GM18519 (cell line): ENCODE measurements around the gene CLCN3.
A peak's percentile ranks its signal among the peaks of the same experiment; 100 is the strongest.
"Not testable (repeated sequence)": the region's sequence is repeated elsewhere in the genome, so short reads cannot be mapped to it uniquely, and the experiment has no call there.

Experiments
- ATAC-seq: cut with Tn5 transposase; IDR thresholded peaks from one replicate; pipeline ENCODE4 v1.9.1; 2021; ENCODE audit warnings: mild to moderate bottlenecking, moderate library complexity; ENCODE audit not compliant: unreplicated experiment, low FRiP score

The CLCN3 gene

DNA sequence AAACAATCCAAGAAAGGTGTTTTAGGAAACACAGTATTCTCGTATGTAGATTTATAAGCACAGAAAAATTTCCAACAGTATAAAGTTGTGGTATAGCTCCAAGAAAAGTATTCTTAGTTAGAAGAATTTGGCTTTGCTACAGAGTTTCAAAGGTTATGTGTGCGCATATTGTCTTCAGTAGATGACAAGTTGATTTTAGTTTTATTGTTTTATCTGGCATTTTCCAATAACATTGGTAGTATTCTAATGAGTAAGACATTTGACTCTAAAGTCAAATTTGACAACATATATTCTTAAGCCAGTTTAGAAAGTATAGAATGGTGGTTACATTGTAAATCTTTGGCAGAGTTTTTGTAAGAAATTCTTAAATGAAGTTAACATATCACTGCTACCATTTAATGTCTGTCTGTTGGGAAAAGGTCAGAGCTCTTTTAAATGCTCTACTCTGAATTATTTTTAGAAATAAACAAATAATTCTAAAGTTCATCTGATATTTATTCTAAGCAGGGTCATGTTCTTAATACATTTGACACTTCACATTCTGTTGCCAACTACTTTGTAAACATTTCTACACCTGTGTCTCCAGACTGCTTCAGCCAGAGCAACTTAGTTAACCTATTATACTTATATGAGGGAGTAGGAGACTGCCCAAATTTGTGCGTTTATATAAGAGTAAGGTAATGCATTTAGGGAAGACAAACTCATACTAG, 30.0 kb downstream of the CLCN3 start:
- no peak for ATAC-seq

DNA sequence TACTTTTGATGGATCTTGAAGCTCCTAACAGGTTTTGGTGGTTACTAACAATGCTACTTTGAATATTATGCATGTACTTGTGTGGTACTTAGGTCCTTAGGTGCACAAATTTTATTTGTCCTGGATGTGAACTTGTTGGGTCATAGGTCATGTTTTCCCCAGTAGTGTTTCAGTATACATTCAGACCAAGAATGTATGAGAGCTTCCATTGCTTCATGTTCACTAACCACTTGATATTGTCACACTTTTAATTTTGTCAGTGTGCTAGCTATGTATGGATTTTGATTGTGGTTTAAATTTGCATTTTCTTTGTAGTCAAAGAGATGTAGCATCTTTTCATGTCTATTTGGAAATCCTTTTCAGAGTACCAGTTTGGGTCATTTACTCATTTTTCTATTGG, 32.2 kb downstream of the CLCN3 start:
- ATAC-seq = no peak

DNA sequence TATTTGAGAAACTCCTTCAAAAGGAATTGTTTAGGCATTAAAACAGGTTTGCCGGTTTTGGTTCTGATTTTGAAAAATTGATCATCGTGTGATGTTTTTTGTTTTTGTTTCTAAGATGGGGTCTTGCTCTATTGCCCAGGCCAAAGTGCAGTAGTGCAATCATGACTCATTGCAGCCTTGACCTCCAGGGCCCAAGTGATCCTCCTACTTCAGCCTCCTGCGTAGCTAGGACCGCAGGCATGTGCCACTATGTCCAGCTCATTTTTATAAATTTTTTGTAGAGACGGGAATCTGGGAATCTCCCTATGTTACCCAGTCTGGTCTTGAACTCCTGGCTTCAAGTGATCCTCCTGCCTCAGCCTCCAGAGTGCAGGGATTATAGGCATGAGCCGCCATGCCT, 35.0 kb downstream of the CLCN3 start:
- ATAC-seq = no peak

DNA sequence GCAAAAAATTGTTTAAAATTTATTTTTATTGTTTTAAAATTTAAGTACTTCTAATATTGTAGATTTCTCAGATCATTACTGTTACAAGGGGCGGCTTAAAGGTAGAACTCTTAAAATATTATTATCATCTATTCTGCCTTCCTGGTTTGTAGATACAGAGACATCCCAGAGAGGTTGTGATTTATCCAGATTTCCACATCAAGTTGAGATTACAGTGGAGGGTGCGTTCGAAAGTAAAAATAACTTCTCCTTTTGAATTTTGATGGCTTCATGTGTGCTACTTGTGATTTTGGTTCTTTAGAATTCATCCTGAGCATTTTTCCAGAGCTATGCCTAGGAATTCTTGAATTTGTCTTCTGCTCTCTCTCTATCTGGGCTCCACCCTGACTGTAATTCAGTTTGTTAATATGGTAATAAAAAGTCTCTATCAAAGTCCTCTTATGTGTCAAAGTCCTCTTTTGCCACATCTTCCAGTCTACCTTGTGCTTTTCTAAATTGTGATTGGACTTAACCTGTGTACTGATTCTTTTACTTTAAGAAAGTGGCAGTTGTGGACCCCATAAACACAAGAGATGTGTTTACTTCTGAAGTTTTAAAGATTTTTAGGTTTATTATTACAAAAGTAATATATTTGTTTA, 37.2 kb downstream of the CLCN3 start:
- ATAC-seq = no peak

DNA sequence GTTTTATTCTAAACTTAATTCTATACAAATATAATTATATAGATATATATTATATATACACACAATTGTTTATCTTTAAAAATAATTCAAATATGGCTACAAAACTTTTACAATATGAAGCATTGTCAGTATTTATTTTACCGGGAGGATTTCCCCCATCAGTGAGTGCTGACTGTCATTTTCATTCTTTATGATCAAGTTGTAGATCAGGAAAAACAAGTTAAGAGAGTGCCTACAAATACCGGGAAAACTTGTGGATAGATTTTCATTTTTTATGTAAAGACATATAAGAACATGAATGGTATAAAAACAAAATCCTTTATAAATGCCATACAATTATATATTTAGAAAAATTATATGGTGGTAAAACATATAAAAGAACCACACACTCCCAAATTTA, 37.8 kb downstream of the CLCN3 start:
- no peak for ATAC-seq

DNA sequence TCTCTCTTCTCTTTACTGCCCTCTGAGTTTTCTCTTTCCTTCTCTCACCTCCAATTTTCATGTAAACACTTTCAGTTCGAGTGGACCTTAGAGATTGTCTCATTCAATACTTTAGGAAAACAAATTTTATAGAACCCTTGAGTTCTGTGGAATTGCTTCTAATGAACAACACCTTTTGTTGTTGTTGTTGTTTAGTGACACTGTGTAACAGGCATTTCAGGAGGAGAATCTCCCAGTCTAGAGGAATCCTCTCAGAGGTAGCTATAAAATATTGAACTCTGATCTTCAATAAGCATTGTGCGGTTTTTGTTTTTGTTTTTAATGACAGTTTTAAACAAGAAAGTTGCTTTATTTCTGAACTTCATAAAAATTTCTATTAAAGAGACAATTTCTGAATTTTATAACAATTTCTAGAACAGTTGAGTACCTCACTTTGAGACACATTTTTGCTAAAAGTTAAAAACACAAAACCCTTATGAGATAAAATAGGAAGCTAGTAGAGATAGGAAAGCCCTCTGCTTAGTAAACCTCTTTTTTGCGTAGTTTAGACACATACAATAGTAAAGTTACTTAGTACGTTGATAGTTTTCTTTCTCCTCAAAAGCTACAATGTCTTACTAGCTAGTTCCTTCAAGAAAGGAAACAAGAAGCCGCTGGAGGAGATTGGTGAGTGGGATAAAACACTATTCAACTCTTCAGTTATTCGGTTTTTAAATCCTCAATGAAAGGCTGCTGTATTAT, 38.8 kb downstream of the CLCN3 start:
- no peak for ATAC-seq

DNA sequence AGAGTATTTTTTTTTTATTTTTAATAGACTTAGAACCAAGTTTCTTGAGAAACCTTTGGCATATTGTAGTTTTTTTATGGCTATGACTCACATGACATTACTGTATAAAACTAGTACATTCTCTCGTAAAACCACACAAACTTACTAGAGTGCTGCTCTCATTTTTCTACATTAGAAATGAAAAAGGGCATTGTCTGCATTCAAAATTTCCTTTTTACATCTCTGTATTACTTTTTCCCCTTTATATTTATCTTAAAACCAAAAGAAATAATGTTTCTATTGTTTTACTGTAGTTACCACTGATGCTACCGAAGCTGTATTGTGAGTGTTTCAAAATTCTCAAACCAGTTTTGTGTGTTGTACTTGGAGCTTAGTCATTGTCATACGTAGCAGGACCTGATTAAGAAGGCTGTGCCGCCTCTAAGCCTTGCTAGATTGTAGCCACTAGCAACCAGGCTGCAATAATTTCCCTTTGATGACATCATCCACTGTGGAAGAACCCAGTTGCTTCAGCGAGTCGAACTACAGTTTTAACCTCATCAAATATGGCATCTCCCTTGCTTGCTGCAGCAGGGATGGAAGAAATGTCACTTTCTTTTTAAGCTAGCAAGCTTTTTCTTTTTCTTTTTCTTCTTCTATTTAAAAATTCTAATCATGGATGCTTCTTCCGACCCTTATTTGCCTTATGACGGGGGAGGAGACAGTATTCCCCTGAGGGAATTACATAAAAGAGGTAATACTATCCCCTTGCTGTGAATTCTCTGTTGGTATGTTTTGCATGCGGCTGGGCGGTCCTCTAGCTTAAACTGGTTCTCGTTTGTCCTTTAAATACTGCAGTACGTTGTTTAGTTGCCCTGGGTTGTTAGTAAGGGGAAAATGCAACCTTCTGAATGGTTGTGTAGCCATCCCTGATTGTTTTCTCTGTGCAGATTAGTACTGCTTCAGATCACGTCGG, 39.6 kb downstream of the CLCN3 start:
- peak; percentile 96 for ATAC-seq

DNA sequence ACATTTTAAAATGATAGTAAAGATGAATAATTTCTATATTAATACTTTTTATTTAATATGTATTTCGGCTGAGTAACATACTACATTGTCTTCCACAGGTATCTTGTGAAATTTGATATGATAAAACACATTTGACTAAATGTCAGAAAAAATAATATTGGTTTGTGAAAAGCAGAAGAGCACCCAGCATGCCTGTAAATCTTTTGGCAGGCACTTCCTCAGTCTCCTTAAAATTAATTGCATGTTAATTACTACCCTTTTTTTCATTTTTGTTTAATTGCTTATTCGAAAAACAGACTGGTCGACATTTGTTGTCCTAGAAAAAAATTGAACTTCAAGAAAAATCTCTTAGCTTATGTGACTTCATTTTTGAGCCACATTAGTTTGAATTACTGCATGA, 40.6 kb downstream of the CLCN3 start:
- no peak for ATAC-seq

DNA sequence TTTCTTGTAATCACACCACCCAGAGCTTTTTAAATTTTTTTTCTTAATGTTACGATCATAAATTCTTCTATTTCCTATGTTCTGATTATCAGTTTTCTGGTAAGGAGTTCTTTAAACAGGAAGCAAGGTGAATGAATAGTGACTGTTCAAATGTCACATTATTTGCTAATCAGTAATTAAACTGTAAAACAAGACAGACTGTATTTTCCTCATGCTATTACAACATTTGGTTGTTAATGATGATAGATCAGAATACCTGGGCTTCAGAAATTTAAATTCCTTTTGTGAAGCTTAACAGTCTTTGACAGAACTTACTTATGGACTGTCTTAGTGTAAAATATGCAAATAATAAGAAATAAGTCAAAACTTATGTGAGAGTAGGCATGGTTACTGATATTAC, 41.4 kb downstream of the CLCN3 start:
- no peak for ATAC-seq

DNA sequence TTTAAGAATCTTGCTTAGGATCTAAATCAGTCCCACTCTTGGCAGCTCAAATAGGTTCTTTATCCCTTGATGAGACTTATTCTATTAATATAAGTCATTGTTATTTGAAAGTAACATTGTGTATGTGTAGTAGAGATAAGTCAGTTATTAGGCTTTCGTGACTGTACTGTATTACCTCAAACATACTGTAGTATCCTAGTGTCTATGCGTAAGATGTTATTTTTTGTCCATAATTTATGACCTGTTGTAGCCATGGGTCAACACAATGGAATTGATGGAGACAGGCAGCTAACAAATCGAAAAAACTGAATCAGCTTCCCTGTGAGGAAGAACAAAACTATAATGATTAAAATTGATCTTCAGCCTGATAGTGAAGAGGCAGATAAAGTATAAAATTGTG, 41.8 kb downstream of the CLCN3 start:
- ATAC-seq = no peak

DNA sequence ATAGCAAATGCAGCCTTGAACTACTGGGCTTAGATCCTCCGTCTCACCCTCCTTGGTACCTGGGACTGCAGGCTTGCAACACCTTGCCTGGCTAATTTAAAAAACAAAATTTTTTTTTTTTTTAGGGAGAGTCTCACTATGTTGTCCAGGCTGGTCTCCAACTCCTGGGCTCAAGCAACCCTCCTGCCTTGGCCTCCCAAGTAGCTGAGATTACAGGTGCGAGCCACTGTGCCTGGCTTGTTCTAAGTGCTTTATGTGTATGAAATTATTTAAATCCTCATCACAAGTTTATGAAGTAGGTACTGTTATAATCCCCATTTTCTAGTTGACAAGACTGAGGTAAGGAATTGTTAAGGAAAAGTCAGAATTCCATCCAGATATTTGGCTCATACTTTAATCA, 43.0 kb downstream of the CLCN3 start:
- no peak for ATAC-seq

DNA sequence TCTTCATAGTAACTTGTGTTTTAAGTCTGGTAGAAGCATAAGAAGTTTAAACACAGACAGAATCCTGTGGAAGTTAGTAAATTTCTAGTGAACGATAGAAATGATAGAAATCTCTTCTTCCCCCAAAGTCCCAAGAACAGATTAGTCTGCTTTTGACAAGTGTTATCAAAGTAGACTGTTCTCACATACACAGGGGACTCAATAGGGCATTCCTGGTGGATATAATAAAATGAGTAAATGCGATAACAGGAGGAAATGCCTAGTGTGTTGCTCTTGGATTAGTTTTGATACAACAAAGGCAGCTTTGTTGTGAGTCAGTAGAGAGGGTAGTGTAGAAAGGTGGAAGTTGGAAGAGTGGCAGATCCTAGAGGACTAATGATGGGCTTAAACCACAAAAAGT, 43.5 kb downstream of the CLCN3 start:
- no peak for ATAC-seq

DNA sequence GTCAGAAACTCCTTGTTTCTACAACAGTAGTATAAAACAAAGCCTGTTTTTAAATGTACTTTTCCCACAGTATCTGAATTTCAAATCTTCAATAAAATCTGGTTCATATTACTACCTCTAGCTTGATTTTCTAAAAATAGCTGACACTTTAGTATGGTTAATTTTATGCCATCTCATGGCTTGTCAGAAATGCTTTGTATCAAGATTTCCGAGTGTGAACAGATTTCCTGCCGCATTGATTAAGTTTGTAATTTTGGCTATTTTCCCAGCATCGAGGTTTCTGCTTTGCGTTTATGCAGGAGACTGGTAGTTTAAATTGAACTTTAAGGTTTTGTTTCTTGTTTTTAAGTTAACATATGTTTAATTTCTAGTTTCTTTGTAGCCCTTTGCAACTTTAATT, 44.2 kb downstream of the CLCN3 start:
- ATAC-seq = no peak

DNA sequence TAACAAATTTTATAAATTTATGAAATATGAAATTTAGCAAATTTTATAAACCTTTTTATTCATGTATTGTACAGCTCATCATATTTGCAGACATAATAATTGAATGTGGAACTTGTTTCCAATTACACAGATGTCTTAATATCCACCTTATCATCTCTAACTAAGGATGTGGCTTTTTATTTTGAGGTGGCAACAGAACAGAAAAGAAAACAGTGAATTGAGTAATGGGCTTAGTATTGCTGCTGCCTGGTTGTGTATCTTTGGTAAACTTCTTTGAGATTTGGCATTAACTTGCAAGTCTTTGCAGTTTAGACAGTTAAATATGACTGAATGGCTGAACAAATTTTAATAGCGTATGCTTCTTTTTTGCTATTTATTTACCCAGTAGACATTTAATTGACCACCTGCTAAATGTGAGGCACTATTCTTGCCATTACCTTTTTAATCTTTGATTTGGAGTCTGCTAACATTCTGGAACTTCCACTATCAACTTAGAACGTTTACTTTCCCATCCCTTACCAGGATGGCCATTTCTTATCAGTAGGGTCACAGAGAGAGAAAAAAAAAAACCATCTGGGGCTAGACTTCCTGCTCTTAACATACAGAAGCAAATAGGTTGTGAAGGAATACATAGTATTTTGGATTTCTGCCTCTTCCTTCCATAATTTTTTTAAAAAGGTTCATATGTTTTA, 44.8 kb downstream of the CLCN3 start:
- no peak for ATAC-seq

DNA sequence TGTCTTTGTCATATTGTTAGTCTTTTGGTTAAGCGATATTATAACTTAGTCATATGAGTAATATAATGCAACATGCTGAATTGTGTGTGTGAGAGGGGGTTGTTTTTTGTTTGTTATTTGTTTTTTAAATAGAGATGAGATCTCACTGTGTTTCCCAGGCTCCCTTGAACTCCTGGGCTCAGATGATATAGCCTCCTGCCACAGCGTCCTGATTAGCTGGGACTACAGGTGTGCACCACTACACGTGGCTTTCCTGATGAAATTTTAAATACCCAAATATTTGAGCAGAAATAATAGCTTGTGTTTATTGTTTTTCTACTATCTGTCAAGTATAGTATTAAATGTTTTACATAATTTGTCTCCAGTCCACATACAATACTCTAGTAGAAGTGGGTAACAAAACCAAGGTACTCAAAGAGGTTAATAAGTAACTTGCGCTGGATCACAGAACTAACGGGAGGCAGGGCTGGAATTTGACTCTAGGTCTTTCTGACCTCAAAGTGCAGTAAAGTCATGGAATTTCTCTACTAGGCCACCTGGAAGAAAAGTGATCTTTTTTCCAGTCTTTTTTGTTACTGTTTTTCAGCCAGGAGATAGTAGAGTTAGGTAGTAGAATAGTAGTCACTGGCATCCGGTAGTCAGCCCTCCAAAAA, 47.8 kb downstream of the CLCN3 start:
- no peak for ATAC-seq

DNA sequence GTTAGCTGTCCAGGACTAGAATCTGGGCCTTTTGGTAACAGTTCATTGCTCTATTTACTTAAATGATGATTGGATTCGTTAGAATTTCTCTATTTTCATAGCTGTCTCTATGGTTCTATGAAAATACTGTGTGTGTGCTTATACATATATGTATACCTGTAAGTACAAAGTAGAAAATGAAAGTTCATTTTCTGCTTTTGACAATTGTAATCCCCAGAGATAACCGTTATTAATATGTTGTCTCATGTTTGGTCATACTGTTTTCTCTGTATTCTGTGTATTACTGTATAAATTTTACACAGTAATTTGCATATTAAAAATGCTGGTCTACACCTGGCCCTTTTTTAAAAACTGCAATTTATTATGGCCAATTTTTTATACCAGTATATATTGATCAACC, 55.4 kb downstream of the CLCN3 start:
- ATAC-seq = peak; percentile 98

DNA sequence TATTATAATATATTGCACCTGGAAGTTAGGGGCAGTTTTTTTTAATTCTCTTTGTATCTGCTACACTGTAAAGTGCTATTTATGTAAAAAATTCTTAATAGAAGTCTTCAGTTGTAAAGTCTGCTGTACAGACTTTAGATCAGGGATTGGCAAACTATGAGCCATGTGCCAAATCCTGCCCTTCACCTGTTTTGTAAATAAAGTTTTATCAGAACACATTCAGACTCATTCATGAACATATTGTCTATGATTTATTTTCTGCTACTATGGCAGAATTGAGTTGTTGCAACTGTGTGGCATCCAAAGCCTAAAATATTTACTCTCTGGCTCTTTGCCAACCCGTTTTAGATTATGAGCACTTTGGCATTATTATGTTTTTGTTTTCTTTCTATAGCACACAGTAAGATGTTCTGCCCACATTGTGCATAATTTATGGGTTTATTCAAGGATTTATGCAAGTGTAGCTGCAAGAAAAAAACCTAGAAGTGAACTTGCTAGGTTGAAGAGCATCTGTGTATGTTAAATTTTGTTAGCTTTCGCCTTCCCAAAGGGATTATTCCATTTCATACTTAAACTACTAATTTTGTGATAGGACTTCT, 56.9 kb downstream of the CLCN3 start:
- no peak for ATAC-seq

DNA sequence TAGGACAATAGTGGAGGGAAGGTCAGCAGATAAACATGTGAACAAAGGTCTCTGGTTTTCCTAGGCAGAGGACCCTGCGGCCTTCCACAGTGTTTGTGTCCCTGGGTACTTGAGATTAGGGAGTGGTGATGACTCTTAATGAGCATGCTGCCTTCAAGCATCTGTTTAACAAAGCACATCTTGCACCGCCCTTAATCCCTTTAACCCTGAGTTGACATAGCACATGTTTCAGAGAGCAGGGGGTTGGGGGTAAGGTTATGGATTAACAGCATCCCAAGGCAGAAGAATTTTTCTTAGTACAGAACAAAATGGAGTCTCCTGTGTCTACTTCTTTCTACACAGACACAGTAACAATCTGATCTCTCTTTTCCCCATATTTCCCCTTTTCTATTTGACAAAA, 58.1 kb downstream of the CLCN3 start:
- not testable (repeated sequence) for ATAC-seq

DNA sequence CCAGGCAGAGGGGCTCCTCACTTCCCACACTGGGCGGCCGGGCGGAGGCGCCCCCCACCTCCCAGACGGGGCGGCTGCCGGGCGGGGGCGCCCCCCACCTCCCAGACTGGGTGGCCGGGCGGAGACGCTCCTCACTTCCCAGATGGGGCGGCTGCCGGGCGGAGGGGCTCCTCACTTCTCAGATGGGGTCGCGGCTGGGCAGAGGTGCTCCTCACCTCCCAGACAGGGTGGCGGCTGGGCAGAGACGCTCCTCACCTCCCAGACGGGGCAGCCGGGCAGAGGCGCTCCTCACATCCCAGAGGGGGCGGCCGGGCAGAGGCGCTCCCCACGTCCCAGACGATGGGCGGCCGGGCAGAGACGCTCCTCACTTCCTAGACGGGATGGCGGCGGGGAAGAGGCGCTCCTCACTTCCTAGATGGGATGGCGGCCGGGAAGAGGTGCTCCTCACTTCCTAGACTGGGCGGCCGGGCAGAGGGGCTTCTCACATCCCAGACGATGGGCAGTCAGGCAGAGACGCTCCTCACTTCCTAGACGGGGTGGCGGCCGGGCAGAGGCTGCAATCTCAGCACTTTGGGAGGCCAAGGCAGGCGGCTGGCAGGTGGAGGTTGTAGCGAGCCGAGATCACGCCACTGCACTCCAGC, 58.7 kb downstream of the CLCN3 start:
- not testable (repeated sequence) for ATAC-seq
